ENCODE data around the gene TMEM229B. TPM values are rescaled to one million over a fixed set of nuclear protein-coding genes. Genes with fewer than 3 reads are reported as not detected.
"Not testable (repeated sequence)": the region's sequence is repeated elsewhere in the genome, so short reads cannot be mapped to it uniquely, and the experiment has no call there.

TMEM229B gene
- total RNA-seq, 1 donor from 2014 or later, result 1.4 TPM

GRCh38 chr14:67457782-67458181 is 30.7 kb downstream of the TMEM229B start:
- DNase-seq (ENCODE audit: low read depth), result no peak

DNA sequence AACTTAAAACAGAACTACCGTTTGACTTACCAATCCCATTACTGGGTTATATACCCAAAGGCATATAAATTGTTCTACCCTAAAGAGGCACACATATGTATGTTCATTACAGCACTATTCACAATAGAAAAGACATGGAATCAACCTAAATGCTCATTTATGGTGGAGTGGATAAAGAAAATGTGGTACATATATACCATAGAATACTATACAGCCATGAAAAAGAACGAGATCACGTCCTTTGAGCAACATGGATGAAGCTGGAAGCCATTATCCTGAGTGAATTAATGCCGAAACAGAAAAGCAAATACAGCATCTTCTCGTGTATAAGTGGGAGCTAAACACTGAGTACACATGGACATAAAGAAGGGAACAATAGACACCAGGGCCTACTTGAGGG is 31.8 kb downstream of the TMEM229B start:
- no peak for DNase-seq (ENCODE audit: low read depth)

GRCh38 chr14:67453575-67454300 is 34.8 kb downstream of the TMEM229B start:
- no peak for DNase-seq (ENCODE audit: low read depth)

GRCh38 chr14:67451667-67452066 is 36.9 kb downstream of the TMEM229B start:
- DNase-seq (ENCODE audit: low read depth), result not testable (repeated sequence)

GRCh38 chr14:67449096-67449495 is 39.4 kb downstream of the TMEM229B start:
- no peak for DNase-seq (ENCODE audit: low read depth)

GRCh38 chr14:67447033-67447381 is 41.5 kb downstream of the TMEM229B start:
- DNase-seq (ENCODE audit: low read depth), result no peak

GRCh38 chr14:67446371-67447032 is 42.0 kb downstream of the TMEM229B start:
- peak; percentile 19 for DNase-seq (ENCODE audit: low read depth)

GRCh38 chr14:67444395-67444794 is 44.1 kb downstream of the TMEM229B start:
- no peak for DNase-seq (ENCODE audit: low read depth)

DNA sequence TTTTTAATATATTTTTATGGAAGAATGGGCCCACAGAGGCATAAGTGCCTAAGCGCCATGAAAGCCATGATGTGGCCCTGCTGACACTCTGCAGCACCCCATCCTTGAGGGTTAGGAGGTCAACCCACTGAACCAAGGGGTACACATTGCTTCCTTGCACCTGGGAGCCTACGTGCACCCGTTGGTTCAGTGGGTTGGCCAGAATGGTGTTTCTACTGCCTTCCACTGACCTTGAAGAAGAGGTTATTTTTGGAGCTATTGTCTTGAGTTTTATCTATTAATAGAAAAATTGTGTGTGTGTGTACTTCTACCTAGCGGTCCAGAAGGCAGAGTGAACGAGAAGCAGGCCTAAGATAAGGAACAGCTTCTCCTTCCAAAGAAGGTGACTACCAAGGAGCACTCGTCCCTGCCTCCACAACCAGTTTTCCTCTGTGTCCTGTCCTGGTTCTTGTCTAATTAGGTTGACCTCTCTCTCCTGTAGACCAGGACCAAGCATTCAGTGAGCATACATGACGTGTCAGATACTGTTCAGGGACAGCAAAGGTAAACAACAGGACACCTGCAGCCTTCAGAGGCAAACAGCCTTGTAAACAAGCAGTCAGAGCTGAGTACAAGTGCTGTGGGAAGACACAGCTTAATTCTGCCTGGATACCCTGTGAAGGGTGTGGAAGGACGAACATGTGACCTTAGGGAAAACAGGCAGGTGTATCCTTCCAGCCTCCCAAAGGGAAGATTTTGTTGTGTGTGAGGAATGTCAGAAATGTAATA is 46.2 kb downstream of the TMEM229B start:
- DNase-seq (ENCODE audit: low read depth), result no peak

DNA sequence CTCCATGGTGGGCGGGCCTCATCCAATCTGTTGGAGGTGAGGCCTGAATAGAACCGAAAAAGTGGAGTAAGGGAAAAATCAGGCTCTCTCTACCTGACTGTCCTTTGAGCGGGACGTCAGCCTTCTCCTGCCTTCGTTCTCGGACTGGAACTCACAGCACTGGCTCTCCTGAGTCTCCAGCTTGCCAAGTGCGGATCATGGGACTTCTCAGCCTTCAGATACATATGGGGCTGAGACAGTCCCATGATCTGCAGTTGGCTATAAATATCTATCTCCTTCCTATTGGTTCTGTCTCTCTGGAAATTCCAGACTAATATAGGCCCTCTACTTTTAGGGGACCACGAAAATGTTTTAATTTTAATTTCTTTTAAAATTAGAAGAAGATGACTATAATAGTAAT is 46.8 kb downstream of the TMEM229B start:
- DNase-seq (ENCODE audit: low read depth), result no peak

DNA sequence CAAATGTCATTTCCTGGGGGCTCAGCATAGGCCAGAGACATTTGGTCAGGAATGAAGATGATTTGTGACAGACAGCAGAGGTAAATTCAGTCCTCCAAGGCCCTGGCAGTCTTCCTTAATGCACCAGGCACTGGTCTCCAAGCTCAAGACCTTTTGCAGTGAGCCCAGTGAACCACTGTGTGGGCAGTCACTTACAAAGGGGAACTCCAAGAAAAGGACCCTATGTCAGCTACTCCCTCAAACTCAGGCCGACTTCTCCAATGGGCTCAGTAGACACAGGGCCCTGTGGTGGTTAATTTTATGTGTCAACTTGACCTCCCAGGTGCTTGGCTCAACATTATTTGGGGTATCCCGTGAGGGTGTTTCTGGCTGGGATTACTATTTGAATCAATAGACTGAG is 47.3 kb downstream of the TMEM229B start:
- DNase-seq (ENCODE audit: low read depth), result no peak

- DNase-seq (ENCODE audit: low read depth), result no peak
These were observed 48.0 kb downstream of the TMEM229B start for GRCh38 chr14:67440513-67440912.

DNA sequence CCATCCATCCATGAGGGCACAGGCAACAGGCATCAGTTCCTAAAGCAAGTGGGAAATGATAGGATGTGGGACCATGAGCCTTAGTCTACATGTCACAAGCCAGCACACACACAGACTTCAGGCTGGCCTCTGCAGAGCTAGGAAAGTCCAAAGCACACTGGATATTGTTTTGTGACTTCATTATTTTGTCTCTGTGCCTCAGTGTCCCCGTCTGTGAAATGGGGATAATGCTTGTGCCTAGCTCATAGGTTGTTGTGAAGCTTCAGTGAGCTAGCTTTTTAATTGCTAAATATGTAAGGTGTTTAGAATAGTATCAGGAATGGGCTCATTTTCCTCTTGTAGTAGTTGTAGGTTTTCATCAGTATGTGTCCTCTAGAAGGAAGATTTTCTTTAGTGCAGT is 49.6 kb downstream of the TMEM229B start:
- no peak for DNase-seq (ENCODE audit: low read depth)

DNA sequence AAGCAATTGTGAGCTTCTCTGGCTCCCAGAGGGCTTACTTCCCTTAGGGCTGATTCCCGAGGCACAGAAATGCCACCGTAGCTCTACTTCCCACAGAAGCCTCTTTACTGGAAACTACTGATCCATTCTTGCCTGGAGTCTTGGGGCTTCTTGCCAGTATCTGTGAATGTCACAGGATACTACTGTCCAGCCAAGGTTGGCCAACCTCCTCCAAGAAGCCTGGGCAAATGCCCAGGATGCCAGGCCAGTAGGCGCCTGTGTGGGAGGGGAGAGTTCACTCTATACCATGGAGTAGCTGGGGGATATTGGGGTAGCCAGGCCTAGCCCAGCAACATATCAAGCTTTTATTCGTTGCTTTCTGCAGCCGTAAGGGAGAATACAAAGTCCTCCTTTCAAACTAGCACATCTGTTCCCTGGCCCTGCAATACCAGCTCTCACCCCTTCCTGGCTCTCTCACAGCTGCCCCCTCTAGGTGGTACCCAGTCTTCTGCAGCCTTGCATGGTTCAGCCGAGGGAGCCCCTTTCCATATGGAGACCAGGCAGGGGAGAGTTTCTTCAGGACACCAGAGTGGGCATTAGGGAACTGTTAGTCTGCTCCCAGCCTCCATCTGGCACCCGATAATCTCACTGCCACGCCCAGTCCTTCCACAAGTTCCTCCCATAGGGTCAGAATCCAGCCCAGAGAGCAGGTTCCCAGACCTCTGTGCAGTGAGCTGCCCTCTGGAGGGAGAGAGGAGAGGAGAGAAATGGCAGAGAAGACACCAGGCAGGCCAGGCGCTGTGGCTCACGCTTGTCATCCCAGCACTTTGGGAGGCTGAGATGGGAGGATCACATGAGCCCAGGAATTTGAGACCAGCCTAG is 52.3 kb downstream of the TMEM229B start:
- no peak for DNase-seq (ENCODE audit: low read depth)

GRCh38 chr14:67435603-67436002 is 52.9 kb downstream of the TMEM229B start:
- no peak for DNase-seq (ENCODE audit: low read depth)

DNA sequence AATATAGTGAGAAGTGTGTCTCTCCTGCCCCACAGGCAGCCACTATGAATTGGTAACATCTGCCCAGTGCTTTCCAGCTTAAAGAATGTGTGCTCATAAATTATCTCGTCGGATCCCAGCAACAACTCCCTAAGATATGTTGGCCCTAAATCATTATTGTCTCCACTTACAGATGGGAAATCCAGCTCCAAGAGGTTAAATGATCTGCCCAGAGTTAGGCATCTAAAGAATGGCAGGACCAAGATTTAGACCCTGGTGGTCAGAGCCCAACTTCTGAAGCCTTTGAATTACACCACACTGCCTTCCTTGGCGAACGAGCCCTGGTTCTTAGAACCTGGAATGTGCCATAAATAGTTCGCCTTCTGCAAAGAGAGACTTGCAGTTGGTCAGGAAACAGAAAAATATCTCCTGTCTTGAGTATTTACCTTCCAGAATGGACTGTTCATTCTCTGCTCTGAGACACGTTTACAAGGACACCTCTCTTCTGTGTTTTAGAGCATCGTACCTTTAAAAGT is 56.4 kb downstream of the TMEM229B start:
- peak; percentile 13 for DNase-seq (ENCODE audit: low read depth)

DNA sequence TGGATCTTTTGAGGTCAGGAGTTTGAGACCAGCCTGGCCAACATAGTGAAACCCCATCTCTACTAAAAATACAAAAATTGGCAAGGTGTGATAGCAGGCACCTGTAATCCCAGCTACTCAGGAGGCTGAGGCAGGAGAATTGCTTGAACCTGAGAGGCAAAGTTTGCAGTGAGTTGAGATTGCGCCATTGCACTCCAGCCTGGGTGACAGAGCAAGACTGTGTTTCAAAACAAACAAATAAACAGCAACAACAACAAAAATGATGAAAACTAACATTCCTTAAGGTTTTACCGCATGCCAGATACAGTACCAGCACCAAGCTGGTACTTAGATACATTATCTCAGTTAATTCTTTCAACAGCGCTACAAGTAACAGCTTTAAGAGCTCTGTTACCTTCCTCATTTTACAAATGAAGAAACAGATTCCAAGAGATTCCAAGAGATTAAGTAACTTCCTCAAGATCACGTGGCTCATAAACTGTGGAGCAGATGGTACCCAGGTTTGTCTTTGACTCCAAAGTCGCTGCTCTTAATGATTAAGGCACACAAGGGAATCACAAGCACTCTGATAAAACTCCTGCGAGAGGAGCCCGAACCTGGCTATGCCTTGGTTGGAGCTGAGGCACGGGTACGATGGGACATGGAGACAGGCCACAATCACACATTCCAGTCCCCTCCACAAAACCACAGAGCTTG is 58.9 kb downstream of the TMEM229B start:
- DNase-seq (ENCODE audit: low read depth), result no peak

DNA sequence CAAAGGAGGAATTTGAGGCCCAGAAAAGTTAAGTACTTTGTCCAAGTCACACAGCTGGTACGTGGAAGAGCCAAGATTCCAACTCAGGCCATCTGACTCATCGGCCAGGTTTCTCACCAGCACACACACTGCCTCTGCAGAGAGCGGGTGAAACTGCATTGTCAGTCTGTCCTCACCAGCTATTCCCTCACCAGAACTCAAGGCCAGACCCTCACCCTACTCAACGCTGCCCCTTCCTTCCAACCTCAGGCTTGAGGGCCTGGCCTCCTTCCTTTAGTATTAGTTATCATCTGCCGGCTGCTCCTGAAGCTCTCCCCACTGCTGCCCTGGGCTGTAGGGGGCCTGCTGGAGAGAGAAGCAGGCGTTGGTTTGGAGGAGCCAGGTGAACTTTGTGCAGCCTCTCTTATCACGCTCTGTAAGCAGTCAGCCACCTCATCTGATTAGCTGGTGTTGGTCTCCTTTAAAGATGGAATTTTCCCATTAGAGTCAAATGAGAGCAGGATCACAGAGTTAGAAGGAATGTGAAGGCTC is 60.0 kb downstream of the TMEM229B start:
- peak; percentile 36 for DNase-seq (ENCODE audit: low read depth)

- peak; percentile 86 for DNase-seq (ENCODE audit: low read depth)
These were observed 61.4 kb downstream of the TMEM229B start for GRCh38 chr14:67426983-67427606.

DNA sequence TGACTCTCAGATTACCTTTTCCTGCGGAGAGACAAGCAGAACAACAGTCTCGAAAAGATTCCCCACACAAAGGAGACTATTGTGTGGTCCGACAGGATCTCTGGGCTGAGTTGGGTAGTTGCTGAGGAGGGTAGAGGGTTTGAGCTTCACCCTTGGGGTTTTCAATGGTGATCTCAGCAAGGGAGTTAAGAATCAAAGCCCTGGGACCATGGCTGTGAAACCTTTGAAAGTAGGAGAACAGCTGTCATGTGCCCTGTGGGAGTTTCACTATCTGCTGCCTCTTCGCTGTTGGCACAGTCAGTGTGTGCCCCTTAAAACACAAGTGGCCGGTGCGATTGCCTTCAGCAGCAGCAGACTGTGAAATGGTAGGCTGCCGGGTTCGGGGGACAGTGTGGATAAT is 62.4 kb downstream of the TMEM229B start:
- DNase-seq (ENCODE audit: low read depth), result peak; percentile 47
